Nephron (organoid): ENCODE measurements around the gene BAIAP3.

Experiments used
- H3K27ac Mint-ChIP-seq, 3 experiments: 2 replicates each; pipeline ENCODE4 v1.8.0; 2020; ENCODE audit warnings: mixed read lengths in 3 of 3, mild to moderate bottlenecking in 2 of 3, moderate library complexity in 1 of 3
- H3K27me3 Mint-ChIP-seq: 2 replicates; pipeline ENCODE4 v1.8.0; 2021; ENCODE audit warnings: low read depth, mild to moderate bottlenecking, moderate library complexity, mixed read lengths
- H3K36me3 Mint-ChIP-seq: 2 replicates; pipeline ENCODE4 v1.8.0; 2020; ENCODE audit warnings: low read depth, mixed read lengths
- H3K4me1 Mint-ChIP-seq: 2 replicates; pipeline ENCODE4 v1.8.0; 2020; ENCODE audit warnings: mixed read lengths
- H3K4me3 Mint-ChIP-seq, 3 experiments: 2 replicates each; pipeline ENCODE4 v1.8.0; 2020; ENCODE audit warnings: mild to moderate bottlenecking in 3 of 3, mixed read lengths in 3 of 3, moderate library complexity in 2 of 3
- H3K9me3 Mint-ChIP-seq: 2 replicates; pipeline ENCODE4 v1.8.0; 2020; ENCODE audit warnings: mixed read lengths
- TF ChIP-seq, protein P1 (sequence below), 3 experiments: fragments of 200-600 bp; sonication (generic); IDR thresholded peaks; one replicate each; pipeline ENCODE4 v1.5.0; 2021; ENCODE audit warnings: antibody characterized with exemption in 3 of 3; ENCODE audit not compliant: unreplicated experiment in 3 of 3

BAIAP3 gene

DNA sequence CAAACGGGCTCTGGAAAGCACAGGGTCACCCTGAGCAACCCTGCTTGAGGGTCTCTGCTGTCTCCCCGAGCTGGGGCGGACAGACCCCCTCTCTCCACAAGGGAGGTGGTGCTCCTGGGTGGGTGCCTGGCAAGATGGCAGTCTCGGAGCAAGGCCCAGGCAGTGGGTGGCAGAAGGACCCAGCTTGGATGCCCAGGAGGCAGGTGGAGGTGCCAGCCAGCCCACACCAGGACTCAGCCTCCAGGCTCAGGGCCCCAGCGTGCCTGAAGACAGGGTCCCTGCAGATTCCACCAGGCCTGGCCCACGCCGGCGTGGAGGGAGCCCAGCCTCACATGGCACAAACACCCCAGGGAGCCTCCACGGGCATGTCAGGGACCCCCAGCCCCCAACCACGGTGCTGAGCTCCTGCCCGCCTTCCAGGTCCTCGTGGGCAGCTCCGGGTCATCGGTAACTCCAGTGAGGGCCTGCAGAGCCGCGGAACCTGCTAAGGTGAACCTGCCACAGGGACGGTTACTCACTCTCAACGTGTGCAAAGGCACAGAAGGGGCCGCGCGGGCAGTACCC, 60.2 kb downstream of the BAIAP3 start:
- TF ChIP-seq, protein P1, sequence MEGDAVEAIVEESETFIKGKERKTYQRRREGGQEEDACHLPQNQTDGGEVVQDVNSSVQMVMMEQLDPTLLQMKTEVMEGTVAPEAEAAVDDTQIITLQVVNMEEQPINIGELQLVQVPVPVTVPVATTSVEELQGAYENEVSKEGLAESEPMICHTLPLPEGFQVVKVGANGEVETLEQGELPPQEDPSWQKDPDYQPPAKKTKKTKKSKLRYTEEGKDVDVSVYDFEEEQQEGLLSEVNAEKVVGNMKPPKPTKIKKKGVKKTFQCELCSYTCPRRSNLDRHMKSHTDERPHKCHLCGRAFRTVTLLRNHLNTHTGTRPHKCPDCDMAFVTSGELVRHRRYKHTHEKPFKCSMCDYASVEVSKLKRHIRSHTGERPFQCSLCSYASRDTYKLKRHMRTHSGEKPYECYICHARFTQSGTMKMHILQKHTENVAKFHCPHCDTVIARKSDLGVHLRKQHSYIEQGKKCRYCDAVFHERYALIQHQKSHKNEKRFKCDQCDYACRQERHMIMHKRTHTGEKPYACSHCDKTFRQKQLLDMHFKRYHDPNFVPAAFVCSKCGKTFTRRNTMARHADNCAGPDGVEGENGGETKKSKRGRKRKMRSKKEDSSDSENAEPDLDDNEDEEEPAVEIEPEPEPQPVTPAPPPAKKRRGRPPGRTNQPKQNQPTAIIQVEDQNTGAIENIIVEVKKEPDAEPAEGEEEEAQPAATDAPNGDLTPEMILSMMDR (IDR thresholded peaks at IDR 0.05; ENCODE audit: unreplicated experiment in 3 of 3) = no peak
- no peak overlapping the region for H3K27ac Mint-ChIP-seq

DNA sequence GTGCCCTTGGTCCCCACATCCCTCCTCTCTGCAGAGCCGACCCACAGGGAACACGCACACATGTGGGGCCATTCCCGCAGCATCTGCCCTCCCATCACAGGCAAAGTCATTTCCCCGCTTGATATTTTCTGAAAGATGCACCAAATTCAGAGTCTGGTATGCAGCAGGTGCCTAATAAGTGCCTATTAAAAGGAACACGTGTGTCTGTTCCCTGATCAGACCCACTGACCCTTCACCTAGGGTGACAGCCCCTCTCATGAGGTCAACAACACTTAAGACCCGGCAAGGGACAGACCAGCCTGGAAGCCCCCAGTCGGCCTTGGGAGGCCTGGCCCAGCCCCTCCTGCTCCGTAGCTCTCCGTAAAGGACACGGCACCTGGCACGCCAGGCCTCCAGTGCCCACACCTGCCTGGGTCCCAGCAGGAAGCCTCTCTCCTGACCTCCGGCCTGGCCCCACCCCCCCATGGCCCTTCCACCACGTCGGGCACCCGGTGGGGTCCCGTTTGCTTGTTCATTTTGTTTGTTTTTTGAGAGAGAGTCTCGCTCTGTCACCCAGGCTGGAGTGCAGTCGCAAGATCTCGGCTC, 61.0 kb downstream of the BAIAP3 start:
- H3K27ac Mint-ChIP-seq = no peak overlapping the region
- H3K27me3 Mint-ChIP-seq = no peaks in the 10 kb centered on the region
- no peak overlapping the region for H3K4me3 Mint-ChIP-seq
- peaks cover 26% of the 10 kb centered on the region for H3K36me3 Mint-ChIP-seq
- H3K9me3 Mint-ChIP-seq = no peaks in the 10 kb centered on the region
- TF ChIP-seq, protein P1 (IDR thresholded peaks at IDR 0.05; ENCODE audit: unreplicated experiment in 3 of 3) = no peak
- H3K4me1 Mint-ChIP-seq = no peaks in the 10 kb centered on the region

More for the DNA sequence above, 60.2 kb downstream of the BAIAP3 start:
- H3K4me3 Mint-ChIP-seq = no peak overlapping the region
- no peaks in the 10 kb centered on the region for H3K9me3 Mint-ChIP-seq
- no peaks in the 10 kb centered on the region for H3K4me1 Mint-ChIP-seq
- no peaks in the 10 kb centered on the region for H3K27me3 Mint-ChIP-seq
- peaks cover 27% of the 10 kb centered on the region for H3K36me3 Mint-ChIP-seq

DNA sequence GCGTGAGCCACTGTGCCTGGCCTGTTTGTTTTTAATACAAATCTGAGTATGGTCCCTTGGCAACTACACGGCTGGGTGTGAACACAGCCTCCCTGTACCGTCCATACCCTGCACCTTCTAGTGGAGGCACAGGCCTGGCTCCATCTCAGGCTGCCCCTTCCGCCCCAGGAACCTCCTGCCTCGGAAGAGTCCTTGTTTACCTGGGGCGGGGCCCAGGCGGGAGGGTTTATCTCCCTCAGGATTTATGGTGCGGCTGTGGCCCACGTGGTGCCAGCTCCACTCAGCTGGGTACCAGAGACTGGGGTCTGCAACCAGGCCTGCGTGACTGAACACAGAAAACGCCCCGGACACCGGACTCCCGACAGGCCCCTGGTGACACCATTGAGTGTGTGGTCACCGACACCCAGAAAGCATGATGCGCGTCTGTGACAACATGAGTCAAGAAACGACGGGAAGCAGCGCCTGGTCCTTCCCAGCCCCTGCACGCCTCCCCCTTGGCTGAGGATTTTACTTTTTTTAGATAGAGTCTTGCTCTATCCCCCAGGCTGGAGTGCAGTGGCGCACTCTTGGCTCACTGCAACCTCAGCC, 62.1 kb downstream of the BAIAP3 start:
- H3K27ac Mint-ChIP-seq = no peak overlapping the region
- no peak overlapping the region for H3K4me3 Mint-ChIP-seq
- H3K9me3 Mint-ChIP-seq = no peaks in the 10 kb centered on the region
- TF ChIP-seq, protein P1 (IDR thresholded peaks at IDR 0.05; ENCODE audit: unreplicated experiment in 3 of 3) = no peak
- H3K27me3 Mint-ChIP-seq = no peaks in the 10 kb centered on the region
- no peaks in the 10 kb centered on the region for H3K4me1 Mint-ChIP-seq
- H3K36me3 Mint-ChIP-seq = peaks cover 21% of the 10 kb centered on the region

DNA sequence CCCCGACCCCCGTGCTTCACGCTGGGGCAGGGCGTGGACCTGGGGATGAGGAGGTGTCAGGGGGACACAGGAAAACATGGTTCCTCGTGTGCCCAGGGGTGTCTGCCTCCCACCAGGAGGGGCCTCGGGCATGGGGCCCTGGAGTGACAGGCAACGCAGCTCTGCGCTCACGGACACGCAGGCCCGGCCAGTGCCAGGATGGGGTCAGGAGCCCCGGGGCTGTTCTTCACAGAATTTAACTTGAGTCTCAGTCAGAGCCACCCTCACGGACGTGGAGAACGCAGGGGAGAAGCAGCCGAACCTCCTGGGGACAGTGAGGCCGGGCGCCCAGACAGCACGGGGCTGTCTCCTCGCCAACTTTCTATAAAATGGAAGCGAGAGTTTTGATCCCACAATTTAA, 64.3 kb downstream of the BAIAP3 start:
- H3K9me3 Mint-ChIP-seq = no peaks in the 10 kb centered on the region
- no peaks in the 10 kb centered on the region for H3K4me1 Mint-ChIP-seq
- H3K4me3 Mint-ChIP-seq = no peak overlapping the region
- H3K27me3 Mint-ChIP-seq = no peaks in the 10 kb centered on the region
- H3K36me3 Mint-ChIP-seq = peaks cover 17% of the 10 kb centered on the region
- TF ChIP-seq, protein P1 (IDR thresholded peaks at IDR 0.05; ENCODE audit: unreplicated experiment in 3 of 3) = no peak
- no peak overlapping the region for H3K27ac Mint-ChIP-seq

DNA sequence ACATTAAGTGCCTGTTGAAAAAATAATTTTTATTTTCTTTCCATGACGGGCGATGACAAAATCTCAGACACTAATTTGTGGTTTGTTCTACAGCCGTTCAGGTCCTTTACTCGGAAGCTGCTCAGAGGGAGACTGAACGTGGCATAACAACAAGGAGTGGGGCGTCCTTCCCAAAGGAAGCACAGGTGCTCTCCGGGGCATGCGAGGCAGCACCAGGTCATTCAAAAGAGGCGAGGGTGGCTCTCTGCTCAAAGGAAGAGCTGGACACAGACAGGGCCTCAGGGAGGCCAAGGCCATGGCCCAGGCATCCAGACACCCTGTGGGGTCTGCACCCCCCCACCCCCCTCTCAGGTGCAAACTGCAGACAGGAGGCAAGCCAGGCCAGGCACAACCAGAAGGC, 64.9 kb downstream of the BAIAP3 start:
- Mint-ChIP-seq H3K36me3 (peaks cover 16% of the 10 kb centered on the region), H3K27ac (no peak overlapping the region), H3K9me3 (no peaks in the 10 kb centered on the region), H3K4me1 (no peaks in the 10 kb centered on the region), H3K27me3 (no peaks in the 10 kb centered on the region), H3K4me3 (no peak overlapping the region)
- TF ChIP-seq, protein P1 (IDR thresholded peaks at IDR 0.05; ENCODE audit: unreplicated experiment in 3 of 3) = no peak
